T-helper 2 cell treated with Interferon-gamma antibody and Interleukin-4, amounts not matched to agents 5 μg/mL and 100 μg/mL, for 36 hours (primary cell): ENCODE data around the gene SPDYE16.
"Not testable (repeated sequence)": the region's sequence is repeated elsewhere in the genome, so short reads cannot be mapped to it uniquely, and the experiment has no call there.

ENCODE experiments used
- DNase-seq: peaks from one replicate; pipeline ENCODE4 v3.0.0; 2021; ENCODE audit warnings: low spot score
- H3K27ac Mint-ChIP-seq: one replicate; pipeline ENCODE4 v1.8.0; 2021; ENCODE audit warnings: mild to moderate bottlenecking, mixed read lengths
- H3K27me3 Mint-ChIP-seq: one replicate; pipeline ENCODE4 v1.8.0; 2021; ENCODE audit warnings: low read depth, mixed read lengths
- H3K36me3 Mint-ChIP-seq: one replicate; pipeline ENCODE4 v1.8.0; 2021; ENCODE audit warnings: low read depth, mixed read lengths
- H3K4me1 Mint-ChIP-seq: one replicate; pipeline ENCODE4 v1.8.0; 2021; ENCODE audit warnings: low read depth, mixed read lengths
- H3K4me3 Mint-ChIP-seq: one replicate; pipeline ENCODE4 v1.8.0; 2022; ENCODE audit warnings: mild to moderate bottlenecking, moderate library complexity, mixed read lengths
- H3K9me3 Mint-ChIP-seq: one replicate; pipeline ENCODE4 v1.8.0; 2021; ENCODE audit warnings: mixed read lengths

Gene SPDYE16, protein sequence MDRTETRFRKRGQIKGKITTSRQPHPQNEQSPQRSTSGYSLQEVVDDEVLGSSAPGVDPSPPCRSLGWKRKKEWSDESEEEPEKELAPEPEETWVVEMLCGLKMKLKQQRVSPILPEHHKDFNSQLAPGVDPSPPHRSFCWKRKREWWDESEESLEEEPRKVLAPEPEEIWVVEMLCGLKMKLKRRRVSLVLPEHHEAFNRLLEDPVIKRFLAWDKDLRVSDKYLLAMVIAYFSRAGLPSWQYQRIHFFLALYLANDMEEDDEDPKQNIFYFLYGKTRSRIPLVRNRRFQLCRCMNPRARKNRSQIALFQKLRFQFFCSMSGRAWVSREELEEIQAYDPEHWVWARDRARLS

DNA sequence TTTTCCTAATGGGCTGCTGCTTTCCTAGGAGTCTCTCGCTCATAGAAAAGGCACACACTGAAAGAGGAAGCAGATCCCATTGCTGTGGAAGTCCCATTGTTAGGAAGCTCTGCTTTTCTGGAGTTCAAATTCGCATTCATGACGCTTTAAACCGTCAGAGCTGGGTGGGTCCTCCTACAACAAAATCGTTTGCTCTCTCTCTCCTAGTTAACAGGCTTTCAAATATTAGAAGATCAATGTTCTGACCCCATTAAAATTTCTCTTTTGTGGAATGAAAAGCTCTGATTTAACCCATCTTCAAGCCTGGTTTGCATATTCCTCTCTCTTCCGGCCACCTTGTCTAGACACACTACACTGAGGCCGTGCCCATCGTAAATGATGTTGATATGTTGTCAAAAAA lies at the start of gene SPDYE16:
Gene SPDYE16 (minus strand): TSS at position 101 of the 400 bp plus-strand sequence. CDS start 1,838 bp downstream, outside the sequence.
- not testable (repeated sequence) for H3K4me3 Mint-ChIP-seq, DNase-seq, H3K27me3 Mint-ChIP-seq, H3K4me1 Mint-ChIP-seq, H3K27ac Mint-ChIP-seq, H3K9me3 Mint-ChIP-seq, H3K36me3 Mint-ChIP-seq

DNA sequence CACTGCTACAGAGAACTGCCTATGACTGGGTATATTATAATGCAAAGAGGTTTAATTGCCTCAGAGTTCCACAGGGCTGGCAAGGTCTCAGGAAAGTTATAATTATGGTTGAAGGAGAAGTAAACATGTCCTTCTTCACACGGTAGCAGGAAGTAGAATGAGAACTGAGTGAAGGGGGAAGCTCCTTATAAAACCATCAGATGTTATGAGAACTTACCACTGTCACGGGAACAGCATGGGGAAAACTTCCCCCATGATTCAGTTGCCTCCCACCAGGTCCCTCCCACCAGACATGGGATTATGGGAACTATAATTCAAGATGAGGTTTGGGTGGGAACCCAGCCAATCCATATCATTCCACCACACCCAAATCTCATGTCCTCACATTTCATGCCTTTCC lies 49.6 kb upstream of the SPDYE16 start:
- not testable (repeated sequence) for H3K27ac Mint-ChIP-seq, DNase-seq, H3K4me3 Mint-ChIP-seq, H3K27me3 Mint-ChIP-seq, H3K9me3 Mint-ChIP-seq
- H3K36me3 Mint-ChIP-seq: peaks cover 28% of the 10 kb centered on the region
- peaks cover 31% of the 10 kb centered on the region for H3K4me1 Mint-ChIP-seq

DNA sequence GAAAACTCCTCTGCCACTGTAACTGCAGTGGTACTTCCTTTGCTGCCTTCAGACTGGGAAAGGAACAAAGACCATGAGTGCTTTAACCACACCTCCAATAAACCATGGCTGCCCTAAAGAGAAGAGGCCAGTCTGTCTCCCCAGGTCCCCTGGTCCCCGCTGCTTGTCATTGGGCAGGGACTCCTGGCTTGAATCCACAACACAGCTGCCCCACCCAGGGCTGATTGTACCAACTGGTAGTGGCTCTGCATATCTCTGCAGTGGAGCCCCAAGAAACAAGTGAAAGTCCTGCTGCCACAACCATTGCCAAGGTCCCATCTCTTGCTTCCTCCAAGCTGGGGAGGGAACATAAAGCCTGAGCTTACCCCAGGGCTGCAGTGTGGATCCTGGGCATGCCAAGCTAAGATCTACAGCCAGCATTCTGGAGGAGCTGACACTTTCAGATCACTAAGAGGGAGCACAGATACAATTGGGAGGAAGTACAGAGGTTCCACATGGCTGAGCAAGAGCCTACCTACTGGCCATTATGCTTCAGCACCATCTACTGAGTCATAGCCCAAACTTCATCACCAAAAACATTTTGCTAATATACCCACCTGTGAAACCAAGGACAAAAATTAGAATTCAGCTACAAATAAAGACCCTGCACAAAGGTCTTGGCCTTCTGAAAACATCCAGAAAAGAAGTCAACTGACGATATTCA lies 48.7 kb upstream of the SPDYE16 start:
- H3K27ac Mint-ChIP-seq, H3K9me3 Mint-ChIP-seq, DNase-seq, H3K4me3 Mint-ChIP-seq, H3K27me3 Mint-ChIP-seq: not testable (repeated sequence)
- peaks cover 28% of the 10 kb centered on the region for H3K36me3 Mint-ChIP-seq
- peaks cover 32% of the 10 kb centered on the region for H3K4me1 Mint-ChIP-seq

DNA sequence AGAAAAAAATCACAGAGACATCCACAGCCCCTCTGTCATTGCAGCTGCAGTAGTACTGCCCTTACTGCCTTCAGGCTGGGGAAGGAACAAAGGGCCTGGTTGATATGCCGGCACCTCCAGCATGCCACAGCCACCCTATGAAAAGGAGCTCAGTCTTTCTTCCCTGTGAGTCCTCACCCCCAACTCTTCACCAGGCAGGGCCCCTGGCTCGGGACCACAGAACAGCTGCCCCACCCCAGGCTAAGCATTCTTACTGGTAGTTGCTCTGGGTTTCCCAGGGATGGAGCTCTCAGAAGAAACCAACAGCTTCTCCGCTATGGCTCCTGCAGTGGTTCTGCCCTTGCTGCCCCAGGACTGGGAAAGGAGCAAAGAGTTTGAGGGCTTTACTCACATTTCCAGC lies 47.9 kb upstream of the SPDYE16 start:
- H3K36me3 Mint-ChIP-seq: peaks cover 27% of the 10 kb centered on the region
- H3K4me1 Mint-ChIP-seq: peaks cover 30% of the 10 kb centered on the region
- H3K9me3 Mint-ChIP-seq, H3K4me3 Mint-ChIP-seq, H3K27ac Mint-ChIP-seq, H3K27me3 Mint-ChIP-seq, DNase-seq: not testable (repeated sequence)

DNA sequence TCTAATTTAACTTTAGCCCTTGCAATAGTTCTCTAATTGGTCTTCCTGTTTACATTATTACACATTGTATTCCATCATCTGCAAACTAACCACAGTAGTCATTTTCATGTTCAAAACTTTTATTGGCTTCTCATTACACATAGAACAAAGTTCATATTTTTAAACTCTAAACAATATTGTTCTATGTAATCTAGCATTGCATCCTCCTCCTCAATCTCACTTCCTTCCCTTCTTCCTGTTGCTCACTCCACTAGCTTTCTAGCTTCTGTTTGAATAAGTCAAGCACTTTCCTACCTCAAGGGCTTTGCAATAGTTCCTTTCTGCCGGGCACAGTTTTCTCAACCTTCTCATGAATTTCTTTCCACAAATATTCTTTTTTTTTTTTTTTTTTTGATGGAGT lies 45.5 kb upstream of the SPDYE16 start:
- H3K4me3 Mint-ChIP-seq: peak overlapping the region; percentile 44
- peaks cover 16% of the 10 kb centered on the region for H3K36me3 Mint-ChIP-seq
- H3K4me1 Mint-ChIP-seq: peaks cover 35% of the 10 kb centered on the region
- DNase-seq, H3K9me3 Mint-ChIP-seq, H3K27me3 Mint-ChIP-seq: not testable (repeated sequence)
- H3K27ac Mint-ChIP-seq: peak overlapping the region; percentile 75

DNA sequence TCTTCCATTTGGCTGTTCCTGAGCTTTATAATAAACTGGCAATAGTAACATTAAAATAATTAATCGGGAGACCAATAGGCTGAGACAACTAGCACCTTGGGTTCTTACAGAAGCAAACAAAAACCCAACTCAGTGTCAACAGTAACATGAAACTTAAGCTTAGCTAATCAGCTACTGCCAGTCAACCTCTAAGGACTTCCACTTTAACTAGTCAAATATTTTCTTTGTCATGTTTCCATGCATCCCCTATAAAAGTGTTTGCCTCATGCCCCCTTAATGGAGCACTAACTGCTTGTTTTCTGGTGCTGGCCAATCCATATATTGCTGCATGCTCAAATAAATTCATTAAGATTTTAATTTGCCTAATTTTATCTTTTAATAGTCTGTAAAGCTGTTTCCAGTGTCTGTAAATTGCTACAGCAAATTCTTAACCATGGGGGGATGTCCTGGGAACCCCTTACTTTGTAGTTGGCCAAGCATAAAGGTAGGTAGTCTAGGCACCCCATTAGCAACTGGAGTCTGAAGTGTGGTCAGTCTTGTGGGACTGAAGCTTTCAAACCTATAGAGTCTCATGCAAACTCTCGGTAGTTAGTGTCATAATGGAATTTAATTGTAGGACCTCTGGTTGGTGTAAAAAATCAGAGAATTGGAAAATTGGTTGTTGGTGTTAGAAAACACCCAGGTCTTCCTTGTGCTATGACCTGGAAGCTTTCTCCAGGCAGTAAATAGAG lies 43.7 kb upstream of the SPDYE16 start:
- H3K9me3 Mint-ChIP-seq, H3K27me3 Mint-ChIP-seq, H3K4me3 Mint-ChIP-seq, H3K27ac Mint-ChIP-seq, DNase-seq, H3K36me3 Mint-ChIP-seq: not testable (repeated sequence)
- H3K4me1 Mint-ChIP-seq: peaks cover 40% of the 10 kb centered on the region

DNA sequence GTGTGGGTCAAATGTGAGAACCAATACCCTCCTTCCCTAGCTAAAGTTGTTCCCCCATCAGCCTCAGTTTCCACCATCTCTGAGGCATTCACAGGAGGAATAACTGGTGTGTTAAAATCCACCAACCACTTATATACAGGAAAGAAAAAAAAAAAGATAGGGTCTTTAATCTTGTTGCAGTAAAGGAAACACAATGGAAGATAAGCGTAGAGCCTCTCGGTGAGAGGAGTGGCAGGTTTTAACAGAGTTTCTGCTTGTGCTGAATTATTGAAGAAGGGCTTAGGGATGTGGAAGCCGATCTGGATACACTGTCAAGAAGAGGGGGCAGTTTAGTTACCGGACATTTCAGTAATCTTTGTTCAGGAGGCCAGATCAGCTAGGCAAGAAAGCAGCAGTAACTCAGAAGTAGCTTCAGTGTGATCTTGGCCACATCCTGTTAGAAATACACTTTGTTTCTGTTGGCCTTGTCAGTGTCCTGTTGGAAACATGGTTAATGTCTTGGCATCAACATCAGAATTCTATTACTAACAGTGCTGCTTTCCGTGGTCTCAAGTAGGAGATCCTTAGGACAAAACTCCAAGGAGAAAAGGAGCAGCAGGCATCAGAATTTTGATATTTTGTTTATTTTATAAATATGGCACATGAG lies 40.7 kb upstream of the SPDYE16 start:
- H3K9me3 Mint-ChIP-seq, H3K36me3 Mint-ChIP-seq, H3K27me3 Mint-ChIP-seq, DNase-seq: not testable (repeated sequence)
- Mint-ChIP-seq H3K4me3 (peak overlapping the region; percentile 65), H3K4me1 (peaks cover 42% of the 10 kb centered on the region), H3K27ac (peak overlapping the region; percentile 80)

DNA sequence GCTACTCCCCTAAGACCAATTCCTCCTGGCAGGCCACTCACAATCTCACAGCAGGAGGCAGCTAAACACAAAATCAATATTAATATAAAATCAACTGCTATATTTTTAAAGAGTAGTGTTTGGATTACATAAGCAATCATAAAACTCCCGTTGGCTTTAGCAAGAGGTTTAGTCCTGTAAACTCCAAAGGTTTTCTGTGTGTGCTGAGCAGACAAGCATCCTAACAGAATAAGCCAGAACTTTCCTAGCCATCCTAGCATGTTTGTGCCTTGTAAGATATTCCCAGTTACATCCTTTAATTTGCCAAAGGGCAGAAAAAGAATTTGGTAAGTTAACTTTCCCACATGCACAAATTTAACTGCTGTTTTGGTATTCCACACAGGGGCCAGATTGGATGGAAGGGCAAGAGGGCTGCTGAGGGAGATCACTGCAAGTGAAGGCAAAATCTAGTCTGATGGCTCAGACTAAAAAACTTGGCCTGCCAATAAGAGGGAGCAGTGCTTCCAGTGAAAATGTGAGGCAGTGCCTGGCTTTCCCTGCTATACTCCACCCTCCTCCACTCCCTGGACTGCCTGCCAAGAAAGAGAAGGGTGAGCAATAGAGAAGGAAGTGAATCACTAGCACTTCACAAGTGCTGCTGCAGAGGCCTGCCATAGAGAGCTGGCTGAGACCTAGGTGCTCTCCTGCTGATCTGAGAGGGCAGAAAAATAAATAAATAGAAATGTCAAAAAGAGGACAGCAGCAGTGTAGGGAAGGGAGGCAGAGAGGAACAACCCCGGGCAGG lies 39.9 kb upstream of the SPDYE16 start:
- not testable (repeated sequence) for H3K9me3 Mint-ChIP-seq, DNase-seq, H3K27me3 Mint-ChIP-seq, H3K36me3 Mint-ChIP-seq
- Mint-ChIP-seq H3K27ac (peak overlapping the region; percentile 80), H3K4me3 (peak overlapping the region; percentile 65), H3K4me1 (peaks cover 38% of the 10 kb centered on the region)

DNA sequence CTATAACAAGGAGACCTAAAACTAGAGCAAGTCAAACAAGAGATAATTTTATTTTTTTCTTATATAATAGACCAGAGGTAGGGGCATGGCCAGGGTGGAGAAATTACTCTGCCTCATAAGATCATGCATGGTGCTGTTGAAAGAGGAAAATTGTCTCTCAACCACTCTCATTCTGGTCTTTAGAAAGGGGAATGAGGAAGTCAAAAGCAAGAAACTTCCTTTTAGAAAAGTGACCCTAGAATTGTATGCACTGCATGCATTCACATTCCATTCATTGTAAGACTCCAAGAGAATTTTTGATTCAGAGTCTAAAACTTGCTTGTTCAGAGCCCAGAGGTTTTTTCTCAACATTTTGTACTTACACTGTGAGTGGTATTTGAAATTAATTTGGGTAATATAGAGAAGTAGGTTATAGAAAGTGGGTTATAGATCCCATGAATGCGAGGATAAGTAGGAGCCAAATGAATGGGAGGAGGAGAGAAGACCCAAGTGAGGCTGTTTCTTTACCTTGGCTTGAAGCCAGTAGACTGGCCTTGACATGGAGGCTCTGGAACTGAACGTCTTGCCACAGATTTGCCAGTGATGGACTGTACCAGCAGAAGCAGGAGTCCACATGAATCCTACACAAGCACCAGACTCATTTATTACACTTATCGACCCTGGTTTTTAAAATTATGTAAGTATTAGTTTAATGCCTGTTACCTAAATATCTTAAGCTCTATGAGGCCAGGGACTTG lies 33.0 kb upstream of the SPDYE16 start:
- not testable (repeated sequence) for H3K27me3 Mint-ChIP-seq, H3K4me3 Mint-ChIP-seq, H3K9me3 Mint-ChIP-seq, H3K27ac Mint-ChIP-seq, H3K4me1 Mint-ChIP-seq, H3K36me3 Mint-ChIP-seq, DNase-seq

DNA sequence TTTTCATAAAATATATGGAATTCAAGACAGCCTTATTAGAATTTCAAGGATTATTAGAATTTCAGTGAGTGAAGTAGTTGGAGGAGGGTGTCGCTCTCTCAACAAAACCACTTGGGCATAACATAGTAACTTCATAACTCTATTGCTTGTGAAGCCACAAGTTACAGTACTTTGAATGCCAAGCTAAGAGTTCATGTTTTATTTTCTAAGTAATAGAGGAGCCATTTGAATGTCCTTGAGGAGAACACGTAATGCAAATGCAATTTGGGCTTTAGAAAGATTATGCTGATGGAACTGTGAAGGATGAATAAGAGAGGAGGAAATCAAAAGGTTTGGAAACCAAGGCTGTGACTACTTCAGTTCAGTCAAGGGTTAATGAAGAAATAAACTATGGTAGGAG lies 32.3 kb upstream of the SPDYE16 start:
- DNase-seq, H3K27me3 Mint-ChIP-seq, H3K9me3 Mint-ChIP-seq, H3K4me1 Mint-ChIP-seq, H3K27ac Mint-ChIP-seq, H3K4me3 Mint-ChIP-seq, H3K36me3 Mint-ChIP-seq: not testable (repeated sequence)

DNA sequence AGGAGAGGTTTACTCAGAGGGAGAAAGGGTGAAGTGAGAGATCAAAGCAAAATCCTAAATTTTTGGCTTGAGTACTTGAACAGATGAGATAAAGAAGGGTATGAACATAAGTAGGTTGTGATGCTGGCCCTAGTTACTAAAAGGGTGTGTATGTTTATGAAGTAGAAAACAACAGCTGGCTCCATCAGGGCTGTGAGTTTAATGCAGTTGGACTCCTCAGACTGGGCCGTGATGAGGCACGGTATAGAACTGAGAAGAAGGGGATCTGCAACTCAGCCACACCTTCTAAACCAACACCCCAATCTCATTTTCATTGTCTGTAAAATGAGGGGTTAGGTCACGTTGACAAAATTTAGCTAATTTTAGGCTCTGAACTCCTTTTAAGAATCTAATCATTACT lies 29.2 kb upstream of the SPDYE16 start:
- DNase-seq, H3K4me3 Mint-ChIP-seq, H3K4me1 Mint-ChIP-seq, H3K27me3 Mint-ChIP-seq, H3K36me3 Mint-ChIP-seq, H3K9me3 Mint-ChIP-seq, H3K27ac Mint-ChIP-seq: not testable (repeated sequence)

DNA sequence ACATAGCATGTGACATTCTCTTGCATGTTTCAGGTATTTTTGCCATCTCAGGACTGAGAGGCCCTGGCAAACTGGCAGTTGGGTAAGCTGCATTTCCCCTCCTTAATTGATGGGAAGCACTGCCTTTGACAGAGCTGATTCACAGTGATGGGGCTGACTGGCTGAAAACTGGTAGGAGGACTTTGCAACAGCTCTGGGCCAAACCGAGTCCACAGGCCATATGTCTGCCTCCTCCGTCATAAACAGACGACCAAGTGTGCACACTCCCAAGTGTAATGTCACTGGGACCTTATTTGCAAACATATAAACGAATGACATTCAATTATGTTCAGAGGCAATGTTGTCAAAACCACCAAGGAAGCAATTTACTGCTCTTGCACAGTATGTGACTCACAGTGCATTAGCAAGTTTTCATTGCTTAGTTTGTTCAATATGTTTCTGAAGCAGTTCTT lies 27.3 kb upstream of the SPDYE16 start:
- not testable (repeated sequence) for H3K4me1 Mint-ChIP-seq, H3K9me3 Mint-ChIP-seq, H3K27me3 Mint-ChIP-seq, DNase-seq, H3K4me3 Mint-ChIP-seq, H3K27ac Mint-ChIP-seq
- peaks cover 11% of the 10 kb centered on the region for H3K36me3 Mint-ChIP-seq

DNA sequence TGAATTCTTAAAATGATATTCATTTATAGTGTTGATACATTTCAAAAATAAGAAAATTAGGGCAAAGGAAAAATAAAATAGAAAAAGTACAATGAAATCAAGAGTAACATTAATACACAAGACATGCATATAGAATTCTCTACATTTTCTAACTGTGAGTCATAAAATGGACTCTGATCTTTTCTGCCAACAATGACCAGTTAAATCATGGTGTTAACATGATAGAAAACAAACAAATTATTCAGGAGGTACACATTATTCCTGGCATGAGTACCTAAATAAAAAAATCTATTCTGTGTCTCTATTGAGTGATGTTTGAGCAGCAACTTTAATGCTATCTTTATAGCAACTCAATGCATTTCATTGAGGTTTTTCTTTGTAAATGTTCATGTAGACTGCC lies 25.6 kb upstream of the SPDYE16 start:
- DNase-seq, H3K4me1 Mint-ChIP-seq, H3K27me3 Mint-ChIP-seq, H3K4me3 Mint-ChIP-seq, H3K27ac Mint-ChIP-seq, H3K9me3 Mint-ChIP-seq: not testable (repeated sequence)
- H3K36me3 Mint-ChIP-seq: peaks cover 18% of the 10 kb centered on the region
